HepG2 (cell line): ENCODE measurements around the gene SDCCAG8. TPM values are rescaled to one million over a fixed set of nuclear protein-coding genes. Genes with fewer than 3 reads are reported as not detected.

ENCODE experiments used
- GPN1 ChIP-seq: sonication (generic); formaldehyde crosslinking; IDR thresholded peaks from 2 replicates; pipeline ENCODE4 v1.5.1; 2020; ENCODE audit warnings: missing genetic modification reagents, borderline replicate concordance
- KLF13 ChIP-seq: sonication (generic); formaldehyde crosslinking; IDR thresholded peaks from 2 replicates; pipeline ENCODE4 v1.4.0; 2020; ENCODE audit warnings: mild to moderate bottlenecking, missing genetic modification reagents
- MEIS2 ChIP-seq: sonication (generic); formaldehyde crosslinking; IDR thresholded peaks from 2 replicates; pipeline ENCODE4 v1.9.0; 2021; ENCODE audit warnings: mild to moderate bottlenecking, missing genetic modification reagents
- SNAI1 ChIP-seq: sonication (generic); formaldehyde crosslinking; IDR thresholded peaks from 2 replicates; pipeline ENCODE4 v1.5.0; 2020; ENCODE audit warnings: mild to moderate bottlenecking, missing genetic modification reagents, borderline replicate concordance
- SYNCRIP ChIP-seq: fragments of 200-400 bp; formaldehyde crosslinking; IDR thresholded peaks from 2 replicates; pipeline ENCODE4 v1.6.1; 2018; ENCODE audit warnings: mild to moderate bottlenecking, low read depth, low read length; ENCODE audit not compliant: insufficient read depth
- TCF7L2 ChIP-seq: IDR thresholded peaks from 2 replicates; pipeline ENCODE4 v1.6.1; 2011; ENCODE audit warnings: mild to moderate bottlenecking, low read depth, low read length, moderate library complexity
- THAP11 ChIP-seq: IDR thresholded peaks from 2 replicates; pipeline ENCODE4 v1.6.1; 2016; ENCODE audit warnings: missing biosample characterization, missing genetic modification reagents
- TOPORS ChIP-seq: sonication (generic); formaldehyde crosslinking; IDR thresholded peaks from 2 replicates; pipeline ENCODE4 v1.8.0; 2023; ENCODE audit warnings: mild to moderate bottlenecking, missing genetic modification reagents
- ZMAT3 ChIP-seq: sonication (generic); formaldehyde crosslinking; conservative IDR thresholded peaks from 2 replicates; pipeline ENCODE4 v1.7.0; 2021; ENCODE audit warnings: missing genetic modification reagents
- ZNF12 ChIP-seq: sonication (generic); formaldehyde crosslinking; IDR thresholded peaks from 2 replicates; pipeline ENCODE4 v1.5.0; 2020; ENCODE audit warnings: missing genetic modification reagents
- ZNF124 ChIP-seq: sonication (generic); formaldehyde crosslinking; IDR thresholded peaks from 2 replicates; pipeline ENCODE4 v1.4.0; 2020; ENCODE audit warnings: missing genetic modification reagents
- ZNF44 ChIP-seq: sonication (generic); formaldehyde crosslinking; IDR thresholded peaks from 2 replicates; pipeline ENCODE4 v1.5.1; 2020; ENCODE audit warnings: mild to moderate bottlenecking, missing genetic modification reagents
- ZNF879 ChIP-seq: sonication (generic); formaldehyde crosslinking; IDR thresholded peaks from 2 replicates; pipeline ENCODE4 v1.8.1; 2023; ENCODE audit warnings: missing genetic modification reagents
- polyA plus RNA-seq, 8 experiments: library from polyadenylated mRNA; depleted of rRNA in 3 of 8; stranded (reverse) in 7 of 8; unstranded in 1 of 8; fragments of >200 nt; fragmentation: Illumina TruSeq in 4 of 8; extraction: Trizol in 4 of 8; gene quantifications; 2 replicates each; pipeline versions ENCODE4 v1.2.1 to v1.2.3, GENCODE V29; 2011 to 2016; ENCODE audit warnings: low read depth in 4 of 8, missing spikeins in 1 of 8, mixed read lengths in 1 of 8; ENCODE audit not compliant: insufficient read depth in 1 of 8
- total RNA-seq, 5 experiments: library from RNA; depleted of rRNA; stranded (reverse); fragments of >200 nt; fragmentation: Illumina TruSeq; extraction: Trizol; gene quantifications; 2 replicates each; pipeline ENCODE4 v1.2.3, GENCODE V29; 2016; ENCODE audit warnings: low read depth in 1 of 5
- TF ChIP-seq, protein P1 (sequence below): sonication (generic); formaldehyde crosslinking; IDR thresholded peaks from 2 replicates; pipeline ENCODE4 v1.4.0; 2020; ENCODE audit warnings: missing genetic modification reagents
- TF ChIP-seq, protein P2 (sequence below): sonication (generic); formaldehyde crosslinking; IDR thresholded peaks from 2 replicates; pipeline ENCODE4 v1.4.0; 2020; ENCODE audit warnings: missing genetic modification reagents
- TF ChIP-seq, protein P3 (sequence below): IDR thresholded peaks from 2 replicates; pipeline ENCODE4 v1.6.1; 2016; ENCODE audit warnings: mild to moderate bottlenecking, missing biosample characterization, missing genetic modification reagents
- TF ChIP-seq, protein P4 (sequence below): IDR thresholded peaks from 2 replicates; pipeline ENCODE4 v1.6.1; 2016; ENCODE audit warnings: low read depth, control low read depth
- TF ChIP-seq, protein P5 (sequence below): fragments of 450-650 bp; IDR thresholded peaks from 2 replicates; pipeline ENCODE4 v1.6.1; 2017; ENCODE audit warnings: mild to moderate bottlenecking
- TF ChIP-seq, protein P6 (sequence below): sonication (generic); formaldehyde crosslinking; IDR thresholded peaks from 2 replicates; pipeline ENCODE4 v1.8.0; 2022; ENCODE audit warnings: mild to moderate bottlenecking, missing genetic modification reagents; ENCODE audit not compliant: insufficient replicate concordance

The SDCCAG8 gene
- total and polyA plus RNA-seq, 2 of the 13 experiments (the other 11 are each of a cell fraction or from before 2014, with no cell fraction given): 9.5 to 13.4 TPM

DNA sequence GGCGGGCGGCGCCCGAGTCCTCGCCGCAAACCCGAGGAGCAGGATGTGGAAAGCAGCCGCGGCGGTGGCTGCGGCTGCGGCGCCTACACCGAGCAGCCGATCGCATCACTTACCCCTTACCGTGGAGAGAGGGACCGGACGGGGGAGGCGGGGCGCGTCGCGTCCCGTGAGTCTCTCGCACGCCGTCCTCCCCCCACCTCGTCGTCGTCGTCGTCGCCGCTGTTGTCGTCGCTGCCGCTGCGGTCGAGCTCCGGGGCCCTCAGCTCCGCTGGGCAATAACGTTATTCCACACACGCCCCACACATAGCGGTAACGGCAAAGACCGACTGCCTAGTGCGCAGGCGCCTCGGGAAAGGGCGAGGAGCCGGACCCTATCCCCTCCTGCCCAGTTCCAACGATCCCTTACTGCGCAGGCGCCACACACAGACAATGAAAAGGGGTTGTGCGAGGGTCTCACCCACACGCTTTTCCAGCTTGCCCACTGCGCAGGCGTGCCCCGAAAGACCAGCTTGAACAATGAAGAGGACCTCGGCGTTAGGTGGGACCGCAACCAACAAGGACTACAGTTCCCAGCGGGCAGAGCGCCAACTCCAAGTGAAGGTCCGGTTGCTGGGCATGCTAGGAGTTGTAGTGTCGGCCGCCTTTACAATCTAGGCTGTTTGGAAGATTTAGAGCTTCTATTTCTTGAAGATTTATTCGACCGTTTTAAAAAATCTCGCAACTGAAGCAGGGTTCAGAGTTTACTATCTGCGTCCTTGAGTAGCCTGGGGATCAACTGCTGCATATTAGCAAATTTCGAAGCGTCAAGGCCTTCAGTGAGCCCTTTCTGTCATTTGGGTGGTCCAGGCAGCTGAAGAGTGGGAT lies 682 bp upstream of the SDCCAG8 start, which contains the start of gene CEP170 (continued):
- TF ChIP-seq, protein P1, sequence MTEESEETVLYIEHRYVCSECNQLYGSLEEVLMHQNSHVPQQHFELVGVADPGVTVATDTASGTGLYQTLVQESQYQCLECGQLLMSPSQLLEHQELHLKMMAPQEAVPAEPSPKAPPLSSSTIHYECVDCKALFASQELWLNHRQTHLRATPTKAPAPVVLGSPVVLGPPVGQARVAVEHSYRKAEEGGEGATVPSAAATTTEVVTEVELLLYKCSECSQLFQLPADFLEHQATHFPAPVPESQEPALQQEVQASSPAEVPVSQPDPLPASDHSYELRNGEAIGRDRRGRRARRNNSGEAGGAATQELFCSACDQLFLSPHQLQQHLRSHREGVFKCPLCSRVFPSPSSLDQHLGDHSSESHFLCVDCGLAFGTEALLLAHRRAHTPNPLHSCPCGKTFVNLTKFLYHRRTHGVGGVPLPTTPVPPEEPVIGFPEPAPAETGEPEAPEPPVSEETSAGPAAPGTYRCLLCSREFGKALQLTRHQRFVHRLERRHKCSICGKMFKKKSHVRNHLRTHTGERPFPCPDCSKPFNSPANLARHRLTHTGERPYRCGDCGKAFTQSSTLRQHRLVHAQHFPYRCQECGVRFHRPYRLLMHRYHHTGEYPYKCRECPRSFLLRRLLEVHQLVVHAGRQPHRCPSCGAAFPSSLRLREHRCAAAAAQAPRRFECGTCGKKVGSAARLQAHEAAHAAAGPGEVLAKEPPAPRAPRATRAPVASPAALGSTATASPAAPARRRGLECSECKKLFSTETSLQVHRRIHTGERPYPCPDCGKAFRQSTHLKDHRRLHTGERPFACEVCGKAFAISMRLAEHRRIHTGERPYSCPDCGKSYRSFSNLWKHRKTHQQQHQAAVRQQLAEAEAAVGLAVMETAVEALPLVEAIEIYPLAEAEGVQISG (CRISPR knock-in tag): peak; percentile 63; the same call in 1 of the 2 replicates
- TF ChIP-seq TOPORS (CRISPR knock-in tag): 0 out of 2 replicates have a peak, but pooled peaks have one; percentile 56
- TF ChIP-seq ZNF44 (CRISPR knock-in tag): peak; percentile 63; the same call in 1 of the 2 replicates
- TF ChIP-seq, protein P2, sequence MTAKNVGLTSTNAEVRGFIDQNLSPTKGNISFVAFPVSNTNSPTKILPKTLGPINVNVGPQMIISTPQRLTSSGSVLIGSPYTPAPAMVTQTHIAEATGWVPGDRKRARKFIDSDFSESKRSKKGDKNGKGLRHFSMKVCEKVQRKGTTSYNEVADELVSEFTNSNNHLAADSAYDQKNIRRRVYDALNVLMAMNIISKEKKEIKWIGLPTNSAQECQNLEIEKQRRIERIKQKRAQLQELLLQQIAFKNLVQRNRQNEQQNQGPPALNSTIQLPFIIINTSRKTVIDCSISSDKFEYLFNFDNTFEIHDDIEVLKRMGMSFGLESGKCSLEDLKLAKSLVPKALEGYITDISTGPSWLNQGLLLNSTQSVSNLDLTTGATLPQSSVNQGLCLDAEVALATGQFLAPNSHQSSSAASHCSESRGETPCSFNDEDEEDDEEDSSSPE (CRISPR knock-in tag): no peak
- TF ChIP-seq, protein P3, sequence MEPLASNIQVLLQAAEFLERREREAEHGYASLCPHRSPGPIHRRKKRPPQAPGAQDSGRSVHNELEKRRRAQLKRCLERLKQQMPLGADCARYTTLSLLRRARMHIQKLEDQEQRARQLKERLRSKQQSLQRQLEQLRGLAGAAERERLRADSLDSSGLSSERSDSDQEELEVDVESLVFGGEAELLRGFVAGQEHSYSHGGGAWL (CRISPR knock-in tag): no peak
- TF ChIP-seq, protein P4, sequence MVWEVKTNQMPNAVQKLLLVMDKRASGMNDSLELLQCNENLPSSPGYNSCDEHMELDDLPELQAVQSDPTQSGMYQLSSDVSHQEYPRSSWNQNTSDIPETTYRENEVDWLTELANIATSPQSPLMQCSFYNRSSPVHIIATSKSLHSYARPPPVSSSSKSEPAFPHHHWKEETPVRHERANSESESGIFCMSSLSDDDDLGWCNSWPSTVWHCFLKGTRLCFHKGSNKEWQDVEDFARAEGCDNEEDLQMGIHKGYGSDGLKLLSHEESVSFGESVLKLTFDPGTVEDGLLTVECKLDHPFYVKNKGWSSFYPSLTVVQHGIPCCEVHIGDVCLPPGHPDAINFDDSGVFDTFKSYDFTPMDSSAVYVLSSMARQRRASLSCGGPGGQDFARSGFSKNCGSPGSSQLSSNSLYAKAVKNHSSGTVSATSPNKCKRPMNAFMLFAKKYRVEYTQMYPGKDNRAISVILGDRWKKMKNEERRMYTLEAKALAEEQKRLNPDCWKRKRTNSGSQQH (CRISPR knock-in tag): no peak
- TF ChIP-seq ZNF124 (CRISPR knock-in tag): no peak
- TF ChIP-seq, protein P5, sequence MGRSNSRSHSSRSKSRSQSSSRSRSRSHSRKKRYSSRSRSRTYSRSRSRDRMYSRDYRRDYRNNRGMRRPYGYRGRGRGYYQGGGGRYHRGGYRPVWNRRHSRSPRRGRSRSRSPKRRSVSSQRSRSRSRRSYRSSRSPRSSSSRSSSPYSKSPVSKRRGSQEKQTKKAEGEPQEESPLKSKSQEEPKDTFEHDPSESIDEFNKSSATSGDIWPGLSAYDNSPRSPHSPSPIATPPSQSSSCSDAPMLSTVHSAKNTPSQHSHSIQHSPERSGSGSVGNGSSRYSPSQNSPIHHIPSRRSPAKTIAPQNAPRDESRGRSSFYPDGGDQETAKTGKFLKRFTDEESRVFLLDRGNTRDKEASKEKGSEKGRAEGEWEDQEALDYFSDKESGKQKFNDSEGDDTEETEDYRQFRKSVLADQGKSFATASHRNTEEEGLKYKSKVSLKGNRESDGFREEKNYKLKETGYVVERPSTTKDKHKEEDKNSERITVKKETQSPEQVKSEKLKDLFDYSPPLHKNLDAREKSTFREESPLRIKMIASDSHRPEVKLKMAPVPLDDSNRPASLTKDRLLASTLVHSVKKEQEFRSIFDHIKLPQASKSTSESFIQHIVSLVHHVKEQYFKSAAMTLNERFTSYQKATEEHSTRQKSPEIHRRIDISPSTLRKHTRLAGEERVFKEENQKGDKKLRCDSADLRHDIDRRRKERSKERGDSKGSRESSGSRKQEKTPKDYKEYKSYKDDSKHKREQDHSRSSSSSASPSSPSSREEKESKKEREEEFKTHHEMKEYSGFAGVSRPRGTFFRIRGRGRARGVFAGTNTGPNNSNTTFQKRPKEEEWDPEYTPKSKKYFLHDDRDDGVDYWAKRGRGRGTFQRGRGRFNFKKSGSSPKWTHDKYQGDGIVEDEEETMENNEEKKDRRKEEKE: no peak
- no peak for TF ChIP-seq GPN1
- no peak for TF ChIP-seq SNAI1
- TF ChIP-seq MEIS2 (CRISPR knock-in tag): no peak
- TF ChIP-seq ZMAT3 (CRISPR knock-in tag): no peak; the same call in 1 of the 2 replicates
- TF ChIP-seq TCF7L2: no peak
- TF ChIP-seq, protein P6, sequence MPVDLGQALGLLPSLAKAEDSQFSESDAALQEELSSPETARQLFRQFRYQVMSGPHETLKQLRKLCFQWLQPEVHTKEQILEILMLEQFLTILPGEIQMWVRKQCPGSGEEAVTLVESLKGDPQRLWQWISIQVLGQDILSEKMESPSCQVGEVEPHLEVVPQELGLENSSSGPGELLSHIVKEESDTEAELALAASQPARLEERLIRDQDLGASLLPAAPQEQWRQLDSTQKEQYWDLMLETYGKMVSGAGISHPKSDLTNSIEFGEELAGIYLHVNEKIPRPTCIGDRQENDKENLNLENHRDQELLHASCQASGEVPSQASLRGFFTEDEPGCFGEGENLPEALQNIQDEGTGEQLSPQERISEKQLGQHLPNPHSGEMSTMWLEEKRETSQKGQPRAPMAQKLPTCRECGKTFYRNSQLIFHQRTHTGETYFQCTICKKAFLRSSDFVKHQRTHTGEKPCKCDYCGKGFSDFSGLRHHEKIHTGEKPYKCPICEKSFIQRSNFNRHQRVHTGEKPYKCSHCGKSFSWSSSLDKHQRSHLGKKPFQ: no peak
- peak; percentile 90 for TF ChIP-seq ZNF12 (CRISPR knock-in tag)
- TF ChIP-seq SYNCRIP: no peak
- TF ChIP-seq THAP11 (CRISPR knock-in tag): peak; percentile 95
- 0 out of 2 replicates have a peak, but pooled peaks have one; percentile 26 for TF ChIP-seq KLF13 (CRISPR knock-in tag)
- TF ChIP-seq ZNF879 (CRISPR knock-in tag): no peak
